CD14-positive monocyte (primary cell): ENCODE measurements around the gene HINT3. TPM values are rescaled to one million over a fixed set of nuclear protein-coding genes. Genes with fewer than 3 reads are reported as not detected.

ENCODE experiments used
- DNase-seq, 3 donors: peaks; one replicate each; pipeline ENCODE4 v3.0.0-alpha.2; 2011 to 2022
- H2AFZ ChIP-seq: 2 replicates; pipeline ENCODE4 v1.6.0; 2012; ENCODE audit warnings: mild to moderate bottlenecking, low read depth, low read length, inconsistent platforms; ENCODE audit not compliant: insufficient read depth, poor library complexity, severe bottlenecking
- H3K27ac ChIP-seq, 2 donors: 1 replicate in 1 of 2; 2 replicates in 1 of 2; pipeline ENCODE4 v1.5.1; 2012 to 2013; ENCODE audit warnings: low read length in 2 of 2, control low read depth in 1 of 2, inconsistent platforms in 1 of 2, low read depth in 1 of 2, mild to moderate bottlenecking in 1 of 2
- H3K27me3 ChIP-seq, 2 donors: one replicate each; pipeline versions ENCODE4 v1.6.0 to v1.6.1; 2011 to 2013; ENCODE audit warnings: low read length in 2 of 2; ENCODE audit not compliant: control insufficient read depth in 2 of 2, insufficient read depth in 2 of 2
- H3K36me3 ChIP-seq, 2 donors: replicated peaks in 1 of 2; 1 replicate in 1 of 2; 2 replicates in 1 of 2; pipeline versions ENCODE4 v1.5.1 to v1.6.1; 2012 to 2013; ENCODE audit warnings: low read length in 2 of 2, control low read depth in 1 of 2, inconsistent platforms in 1 of 2, mild to moderate bottlenecking in 1 of 2; ENCODE audit not compliant: insufficient read depth in 2 of 2, control insufficient read depth in 1 of 2
- H3K4me1 ChIP-seq, 2 donors: 1 replicate in 1 of 2; 2 replicates in 1 of 2; pipeline versions ENCODE4 v1.5.1 to v1.6.1; 2012 to 2013; ENCODE audit warnings: low read length in 2 of 2, control low read depth in 1 of 2, inconsistent platforms in 1 of 2, mild to moderate bottlenecking in 1 of 2, moderate library complexity in 1 of 2; ENCODE audit not compliant: insufficient read depth in 2 of 2, control insufficient read depth in 1 of 2
- H3K4me2 ChIP-seq: replicated peaks from 2 replicates; pipeline ENCODE3; 2012; ENCODE audit warnings: low read length, moderate library complexity, mild to moderate bottlenecking; ENCODE audit not compliant: poor library complexity, severe bottlenecking; ENCODE audit errors: extremely low read depth
- H3K4me3 ChIP-seq, 3 experiments: fragments of 200-600 bp in 1 of 3; sonication (generic) in 1 of 3; replicated peaks in 1 of 3; 1 replicate in 2 of 3; 2 replicates in 1 of 3; pipeline ENCODE4 v1.5.1; 2011 to 2013; ENCODE audit warnings: low read length in 3 of 3, mild to moderate bottlenecking in 3 of 3, control low read depth in 2 of 3, low read depth in 2 of 3, inconsistent platforms in 1 of 3, moderate library complexity in 1 of 3
- H3K79me2 ChIP-seq: 2 replicates; pipeline ENCODE4 v1.6.0; 2012; ENCODE audit warnings: mild to moderate bottlenecking, control low read depth, inconsistent platforms, low read length, moderate library complexity; ENCODE audit not compliant: insufficient read depth
- H3K9ac ChIP-seq: 2 replicates; pipeline ENCODE4 v1.6.0; 2017; ENCODE audit warnings: low read length, mild to moderate bottlenecking; ENCODE audit not compliant: insufficient read depth, poor library complexity, severe bottlenecking
- H3K9me3 ChIP-seq, 2 donors: replicated peaks in 1 of 2; 1 replicate in 1 of 2; 2 replicates in 1 of 2; pipeline versions ENCODE4 v1.5.1 to v1.6.1; 2012 to 2013; ENCODE audit warnings: low read length in 2 of 2, control low read depth in 1 of 2; ENCODE audit not compliant: control insufficient read depth in 1 of 2, insufficient read depth in 1 of 2
- H4K20me1 ChIP-seq: 2 replicates; pipeline ENCODE4 v1.6.0; 2012; ENCODE audit warnings: mild to moderate bottlenecking, low read length, control low read depth, moderate library complexity; ENCODE audit not compliant: insufficient read depth
- H3K27ac Mint-ChIP-seq, 7 donors: one replicate each; pipeline ENCODE4 v1.8.0; 2020; ENCODE audit warnings: mild to moderate bottlenecking in 7 of 7, mixed read lengths in 7 of 7, moderate library complexity in 6 of 7, inconsistent platforms in 2 of 7
- H3K27me3 Mint-ChIP-seq, 3 donors: one replicate each; pipeline ENCODE4 v1.8.0; 2021 to 2022; ENCODE audit warnings: low read depth in 3 of 3, mild to moderate bottlenecking in 3 of 3, mixed read lengths in 3 of 3, moderate library complexity in 3 of 3, inconsistent platforms in 1 of 3
- H3K36me3 Mint-ChIP-seq, 2 donors: one replicate each; pipeline ENCODE4 v1.8.0; 2020; ENCODE audit warnings: mixed read lengths in 2 of 2, inconsistent platforms in 1 of 2, mild to moderate bottlenecking in 1 of 2
- H3K4me1 Mint-ChIP-seq: one replicate; pipeline ENCODE4 v1.8.0; 2020; ENCODE audit warnings: mild to moderate bottlenecking, mixed read lengths
- H3K4me3 Mint-ChIP-seq, 2 donors: one replicate each; pipeline ENCODE4 v1.8.0; 2020; ENCODE audit warnings: mild to moderate bottlenecking in 2 of 2, mixed read lengths in 2 of 2, moderate library complexity in 1 of 2
- H3K9me3 Mint-ChIP-seq, 7 donors: one replicate each; pipeline ENCODE4 v1.8.0; 2020 to 2022; ENCODE audit warnings: mixed read lengths in 7 of 7, mild to moderate bottlenecking in 6 of 7, moderate library complexity in 6 of 7, inconsistent platforms in 2 of 7
- CTCF ChIP-seq: fragments of 200-600 bp; IDR thresholded peaks from one replicate; pipeline ENCODE4 v1.8.0; 2022; ENCODE audit warnings: antibody characterized with exemption, mild to moderate bottlenecking
- WGBS: methylation state at CpG from one replicate; pipeline ENCODE4 v1.1.5; 2013; ENCODE audit warnings: missing lambda C conversion rate; ENCODE audit not compliant: insufficient coverage; 5-methylcytosine and 5-hydroxymethylcytosine counted together
- intact Hi-C, 2 donors: fragments of 100-400 bp; cut with micrococcal nuclease; formaldehyde crosslinking; loops; one replicate each; pipeline versions ENCODE4 v1.15.0 to v1.15.1; 2023
- polyA plus RNA-seq, 3 donors: library from polyadenylated mRNA; depleted of rRNA in 1 of 3; unstranded in 2 of 3; stranded (reverse) in 1 of 3; fragments of 300-500 nt in 2 of 3; fragments of >200 nt in 1 of 3; fragmentation: Illumina TruSeq in 2 of 3; gene quantifications; 1 replicate in 2 of 3; 2 replicates in 1 of 3; pipeline ENCODE4 v1.2.3, GENCODE V29; 2012 to 2021

The HINT3 gene
- polyA plus RNA-seq, 3 donors: 5.3 to 18.0 (median 12.3) TPM

GRCh38 chr6:125939026-125939425 lies 17.5 kb upstream of the HINT3 start:
- 62% methylated on average over 1 of the region's 1 CpG for WGBS
- peaks cover 0 to 2% (median 2%) of the 10 kb centered on the region in 3 donors for H3K27me3 Mint-ChIP-seq
- H3K4me3 Mint-ChIP-seq: no peak overlapping the region
- no peak for DNase-seq
- TF ChIP-seq CTCF: no peak
- H3K4me3 ChIP-seq: no peak overlapping the region
- H3K9me3 Mint-ChIP-seq: peaks cover 0 to 3% (median 0%) of the 10 kb centered on the region in 7 donors
- H2AFZ ChIP-seq: no peak overlapping the region
- peaks cover 0 to 3% of the 10 kb centered on the region in 2 donors for H3K4me1 ChIP-seq
- no peaks in the 10 kb centered on the region for H3K27me3 ChIP-seq
- intact Hi-C loops: no loop called here
- H4K20me1 ChIP-seq: no peaks in the 10 kb centered on the region
- no peak overlapping the region for H3K9ac ChIP-seq
- no peak overlapping the region for H3K27ac Mint-ChIP-seq
- no peak overlapping the region for H3K4me2 ChIP-seq
- H3K79me2 ChIP-seq: no peaks in the 10 kb centered on the region
- no peaks in the 10 kb centered on the region for H3K36me3 ChIP-seq
- H3K4me1 Mint-ChIP-seq: peaks cover 8% of the 10 kb centered on the region
- no peaks in the 10 kb centered on the region for H3K9me3 ChIP-seq
- no peak overlapping the region for H3K27ac ChIP-seq
- no peaks in the 10 kb centered on the region for H3K36me3 Mint-ChIP-seq

- no peaks in the 10 kb centered on the region for H3K27me3 ChIP-seq
- Mint-ChIP-seq H3K27ac (no peak overlapping the region), H3K27me3 (peaks cover 0 to 2% (median 2%) of the 10 kb centered on the region in 3 donors), H3K9me3 (peaks cover 0 to 3% (median 0%) of the 10 kb centered on the region in 7 donors), H3K36me3 (no peaks in the 10 kb centered on the region), H3K4me1 (peaks cover 16% of the 10 kb centered on the region), H3K4me3 (no peak overlapping the region)
- H2AFZ ChIP-seq: no peak overlapping the region
- no peak overlapping the region for H3K27ac ChIP-seq
- H3K36me3 ChIP-seq: no peaks in the 10 kb centered on the region
- no peak overlapping the region for H3K4me3 ChIP-seq
- no peaks in the 10 kb centered on the region for H4K20me1 ChIP-seq
- no peaks in the 10 kb centered on the region for H3K79me2 ChIP-seq
- peaks cover 5 to 10% of the 10 kb centered on the region in 2 donors for H3K4me1 ChIP-seq
- DNase-seq: no peak
- no peak overlapping the region for H3K9ac ChIP-seq
- H3K4me2 ChIP-seq: no peak overlapping the region
- no peaks in the 10 kb centered on the region for H3K9me3 ChIP-seq
- TF ChIP-seq CTCF: no peak
- intact Hi-C loops: no loop called here
- 83% methylated on average over 1 of the region's 2 CpGs for WGBS
These were observed 16.8 kb upstream of the HINT3 start for GRCh38 chr6:125939791-125940190.
